ENCODE measurements around the gene RCBTB1.
"Not testable (repeated sequence)": the region's sequence is repeated elsewhere in the genome, so short reads cannot be mapped to it uniquely, and the experiment has no call there.

Gene RCBTB1

GRCh38 chr13:49602615-49603014 lies 17.3 kb upstream of the RCBTB1 start:
- DNase-seq, result not testable (repeated sequence)

- DNase-seq, result no peak
These were observed 16.6 kb upstream of the RCBTB1 start for GRCh38 chr13:49602005-49602404.

GRCh38 chr13:49597043-49597641 lies 11.8 kb upstream of the RCBTB1 start:
- DNase-seq, result no peak

- no peak for DNase-seq
These were observed 10.9 kb upstream of the RCBTB1 start for GRCh38 chr13:49596221-49596620.

- DNase-seq, result no peak
These were observed 9.2 kb upstream of the RCBTB1 start for GRCh38 chr13:49594576-49594975.

DNA sequence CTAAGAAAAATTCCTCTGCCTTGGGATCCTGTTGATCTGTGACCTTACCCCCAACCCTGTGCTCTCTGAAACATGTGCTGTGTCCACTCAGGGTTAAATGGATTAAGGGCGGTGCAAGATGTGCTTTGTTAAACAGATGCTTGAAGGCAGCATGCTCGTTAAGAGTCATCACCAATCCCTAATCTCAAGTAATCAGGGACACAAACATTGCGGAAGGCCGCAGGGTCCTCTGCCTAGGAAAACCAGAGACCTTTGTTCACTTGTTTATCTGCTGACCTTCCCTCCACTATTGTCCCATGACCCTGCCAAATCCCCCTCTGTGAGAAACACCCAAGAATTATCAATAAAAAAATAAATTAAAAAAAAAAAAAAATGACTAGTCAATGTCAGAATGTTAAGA lies 8.5 kb upstream of the RCBTB1 start:
- not testable (repeated sequence) for DNase-seq

DNA sequence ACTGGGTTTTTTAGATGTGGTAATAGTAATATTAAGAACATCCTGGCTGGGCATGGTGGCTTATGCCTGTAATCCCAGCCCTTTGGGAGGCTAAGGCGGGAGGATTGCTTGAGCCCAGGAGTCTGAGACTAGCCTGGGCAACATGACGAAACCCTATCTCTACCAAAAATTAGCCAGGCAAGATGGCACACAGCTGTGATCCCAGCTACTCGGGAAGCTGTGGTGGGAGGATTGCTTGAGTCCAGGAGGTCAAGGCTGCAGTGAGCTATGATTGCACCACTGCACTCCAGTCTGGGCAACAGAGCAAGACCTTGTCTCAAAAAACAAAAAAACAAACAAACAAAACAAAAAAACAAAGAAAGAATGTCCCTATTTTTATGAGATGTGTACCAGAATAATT lies 5.4 kb upstream of the RCBTB1 start:
- not testable (repeated sequence) for DNase-seq

GRCh38 chr13:49587311-49587847 lies 2.0 kb upstream of the RCBTB1 start:
- no peak for DNase-seq

DNA sequence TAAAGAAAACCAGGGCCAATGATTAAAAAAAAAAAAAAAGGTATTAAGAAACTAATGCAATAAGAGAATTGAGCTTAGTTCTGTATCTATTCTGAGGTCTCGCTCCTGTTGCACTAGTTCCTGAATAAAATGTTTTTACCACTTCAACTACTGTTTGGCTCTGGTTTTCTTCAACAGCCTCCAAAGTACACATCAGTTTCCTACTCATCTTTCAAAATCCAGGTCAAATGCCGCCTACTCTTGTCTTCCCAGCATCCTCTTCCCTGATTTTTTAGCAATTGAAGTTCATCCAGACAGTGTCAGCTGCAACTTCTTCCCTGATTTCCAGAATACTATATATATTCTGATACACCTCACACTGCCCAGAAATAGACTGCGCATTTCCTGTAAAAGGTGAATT lies 1.4 kb upstream of the RCBTB1 start:
- DNase-seq, result no peak

- DNase-seq, result no peak
These were observed 581 bp downstream of the RCBTB1 start for GRCh38 chr13:49584771-49585182.

DNA sequence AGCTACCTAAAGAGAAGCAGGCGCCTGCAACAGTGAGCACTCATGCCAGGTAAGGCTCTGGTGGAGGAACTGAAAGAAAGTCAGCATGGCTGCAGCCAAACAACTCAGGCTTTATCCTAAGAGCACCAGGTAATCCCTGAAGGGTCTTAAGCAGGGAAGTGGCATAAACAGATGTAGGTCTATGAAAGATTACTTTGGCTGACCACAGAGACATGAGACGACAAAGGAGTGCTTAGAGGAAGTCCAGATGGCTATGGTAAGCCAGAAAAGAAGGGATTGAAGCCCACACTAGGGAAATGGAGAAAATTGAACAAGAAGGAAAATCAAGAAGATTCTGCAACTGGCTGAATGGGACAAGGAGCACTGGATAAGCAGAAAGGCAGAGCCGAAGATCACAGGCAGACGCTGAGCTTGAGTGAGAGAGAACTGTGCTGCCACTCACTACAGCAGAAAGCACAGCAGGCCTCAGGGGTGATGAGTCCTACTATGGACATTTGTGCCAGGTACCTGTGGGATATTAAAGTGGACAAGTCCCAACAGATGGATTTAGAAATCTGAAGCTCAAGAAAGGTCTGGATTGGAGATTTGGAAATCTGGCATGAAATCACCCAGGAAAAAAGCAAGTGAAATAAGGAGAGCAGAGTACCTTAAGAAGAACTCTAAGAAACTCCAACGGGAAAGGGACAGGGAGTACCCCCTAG lies 4.2 kb downstream of the RCBTB1 start:
- DNase-seq, result no peak

- no peak for DNase-seq
These were observed 5.9 kb downstream of the RCBTB1 start for GRCh38 chr13:49579501-49579900.

GRCh38 chr13:49571299-49572240 lies 13.8 kb downstream of the RCBTB1 start:
- DNase-seq, result no peak

DNA sequence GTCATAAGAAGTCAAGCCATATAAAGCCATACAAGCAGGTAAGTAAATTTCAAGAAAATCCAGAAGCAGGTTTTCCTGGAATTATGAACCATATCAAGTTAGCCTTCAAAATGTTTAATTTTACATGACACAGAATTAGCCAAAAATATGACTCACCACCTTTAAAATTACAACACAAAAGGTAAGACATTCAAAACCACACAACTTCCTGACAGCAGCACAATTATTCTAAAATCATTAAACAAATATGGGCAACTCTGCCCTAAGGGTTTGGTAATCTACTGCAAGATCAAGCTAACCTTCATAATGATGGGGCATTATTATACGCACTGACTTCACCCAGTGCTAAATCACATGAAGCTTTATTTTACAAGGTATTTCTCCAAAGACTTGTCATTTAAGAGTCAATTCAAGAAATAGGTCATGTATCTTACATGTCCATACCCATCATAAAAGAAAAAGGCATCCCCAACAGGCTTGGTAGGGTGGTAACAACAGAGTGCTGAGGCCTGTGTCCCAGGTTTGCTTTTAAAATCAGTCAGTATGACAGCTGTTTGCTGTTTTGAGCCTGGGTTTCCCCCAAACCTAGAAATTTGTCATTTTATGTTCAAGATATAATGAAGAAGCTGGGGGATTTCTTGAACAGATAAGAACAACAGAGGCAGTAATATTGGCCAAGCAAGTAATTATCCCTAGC lies 15.2 kb downstream of the RCBTB1 start:
- DNase-seq, result no peak

GRCh38 chr13:49567491-49567890 lies 17.9 kb downstream of the RCBTB1 start:
- DNase-seq, result no peak

DNA sequence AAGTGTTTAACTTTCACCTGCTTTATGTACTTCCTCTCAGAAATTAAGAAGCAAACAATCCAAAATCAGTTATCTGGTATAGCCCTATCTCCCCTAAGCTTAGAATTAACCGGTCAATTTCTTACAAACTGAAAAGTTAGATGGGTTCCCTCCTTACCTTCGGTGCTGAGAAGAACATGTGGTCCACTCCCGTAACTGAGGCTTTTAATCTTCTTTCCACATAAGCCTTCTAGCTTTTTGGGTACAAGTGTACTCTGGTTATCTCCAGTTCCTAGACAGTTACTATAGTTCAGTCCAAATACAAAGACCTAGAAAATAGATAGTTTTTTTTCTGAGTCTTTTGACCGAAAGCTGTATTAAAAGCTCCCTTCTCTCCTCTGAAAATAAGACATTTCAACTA lies 18.9 kb downstream of the RCBTB1 start:
- DNase-seq, result no peak

DNA sequence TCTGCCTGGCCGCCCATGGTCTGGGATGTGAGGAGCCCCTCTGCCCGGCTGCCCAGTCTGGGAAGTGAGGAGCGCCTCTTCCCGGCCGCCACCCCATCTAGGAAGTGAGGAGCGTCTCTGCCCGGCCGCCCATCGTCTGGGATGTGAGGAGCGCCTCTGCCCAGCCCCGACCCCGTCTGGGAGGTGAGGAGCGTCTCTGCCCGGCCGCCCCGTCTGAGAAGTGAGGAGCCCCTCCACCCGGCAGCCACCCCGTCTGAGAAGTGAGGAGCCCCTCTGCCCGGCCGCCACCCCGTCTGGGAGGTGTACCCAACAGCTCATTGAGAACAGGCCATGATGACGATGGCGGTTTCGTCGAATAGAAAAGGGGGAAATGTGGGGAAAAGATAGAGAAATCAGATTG lies 19.9 kb downstream of the RCBTB1 start:
- not testable (repeated sequence) for DNase-seq

GRCh38 chr13:49563516-49563915 lies 21.8 kb downstream of the RCBTB1 start:
- DNase-seq, result no peak

- DNase-seq, result no peak
These were observed 24.3 kb downstream of the RCBTB1 start for GRCh38 chr13:49561062-49561410.

DNA sequence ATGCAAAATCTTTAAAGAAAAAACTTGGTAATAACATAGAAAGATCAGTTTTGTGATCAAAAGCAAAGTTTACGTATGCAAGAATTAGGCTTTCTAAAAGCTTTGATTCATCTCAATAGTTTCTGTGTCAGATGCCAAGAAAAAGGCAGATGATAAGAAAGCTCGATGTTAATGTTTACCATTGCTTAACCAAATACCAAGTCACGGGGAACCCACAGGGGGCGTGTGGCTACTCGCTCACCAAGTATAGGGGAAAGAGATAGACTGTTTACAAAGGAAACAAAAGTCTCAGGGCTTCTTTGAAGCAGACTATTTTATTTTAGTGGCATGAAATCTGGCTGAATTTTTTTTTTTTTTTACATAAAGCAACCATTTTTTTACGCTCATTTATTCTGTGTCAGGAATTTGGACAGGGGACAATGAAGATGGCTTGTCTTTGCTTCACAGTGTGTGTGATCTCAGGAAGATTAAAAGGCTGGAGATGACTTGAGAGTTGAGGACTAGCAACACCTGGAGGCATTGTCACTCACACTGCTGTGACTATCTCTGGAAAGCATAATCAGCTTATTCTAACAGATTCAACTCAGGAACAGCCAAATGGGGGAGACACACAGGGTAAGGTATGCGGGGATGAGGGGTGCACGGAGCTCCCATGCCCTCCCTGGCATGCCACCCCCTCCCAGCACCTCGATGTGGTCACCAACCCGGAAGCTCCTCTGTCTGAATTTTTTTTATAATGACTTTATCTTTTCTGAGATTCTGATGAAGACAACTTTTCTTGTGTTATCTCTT lies 24.9 kb downstream of the RCBTB1 start:
- no peak for DNase-seq

DNA sequence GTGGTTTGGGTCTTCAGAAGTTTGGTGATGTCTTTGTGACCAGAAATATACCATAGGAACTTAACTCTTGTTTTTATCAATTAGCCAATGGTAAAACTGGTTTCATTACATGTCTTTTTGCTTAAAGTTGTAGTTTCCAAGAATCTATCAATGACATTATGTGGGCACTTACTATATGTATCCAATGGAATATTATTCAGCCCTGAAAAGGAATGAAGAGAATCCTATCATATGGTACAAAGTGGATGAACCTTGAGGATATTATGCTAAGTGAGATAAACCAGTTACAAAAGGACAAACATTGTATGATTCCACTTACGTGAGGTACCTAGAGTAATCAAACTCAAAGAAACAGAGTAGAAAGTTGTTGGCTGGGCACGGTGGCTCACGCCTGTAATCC lies 26.4 kb downstream of the RCBTB1 start:
- DNase-seq, result no peak

DNA sequence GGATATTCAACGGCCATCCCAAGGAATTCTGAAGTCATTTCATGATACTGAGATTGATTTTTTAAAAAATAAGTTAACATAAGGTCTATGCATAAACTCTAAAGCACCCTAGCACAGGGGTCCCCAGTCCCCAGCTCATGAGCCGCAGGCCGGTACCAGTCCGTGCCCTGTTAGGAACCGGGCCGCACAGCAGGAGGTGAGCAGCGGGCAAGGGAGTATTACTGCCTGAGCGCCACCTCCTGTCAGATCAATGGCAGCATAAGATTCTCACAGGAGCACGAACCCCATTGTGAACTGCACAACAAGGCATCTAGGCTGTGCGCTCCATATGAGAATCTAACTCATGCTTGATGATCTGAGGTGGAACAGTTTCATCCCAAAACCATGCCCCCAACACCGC lies 31.0 kb downstream of the RCBTB1 start:
- no peak for DNase-seq
